MM.1S (cell line): Measurements from ENCODE around the gene DENND5B.

Experiments used
- CTCF ChIP-seq: fragments of 300-600 bp; sonication (generic); IDR thresholded peaks from 2 replicates; pipeline ENCODE4 v1.5.1; 2016; ENCODE audit warnings: antibody characterized with exemption, low read length, mixed read lengths
- EZH2 ChIP-seq: fragments of 300-600 bp; sonication (generic); optimal IDR thresholded peaks from 2 replicates; pipeline ENCODE3; 2017; ENCODE audit warnings: low read depth, mild to moderate bottlenecking, antibody characterized with exemption, low read length, mixed read lengths

GRCh38 chr12:31339831-31340622 is 250.9 kb downstream of the DENND5B start:
- TF ChIP-seq CTCF = no peak
- no peak for TF ChIP-seq EZH2
